CD4-positive, alpha-beta T cell treated with Interleukin-6 for 4 hours (primary cell): ENCODE data around the gene IGF2BP2.
"Not testable (repeated sequence)": the region's sequence is repeated elsewhere in the genome, so short reads cannot be mapped to it uniquely, and the experiment has no call there.

Experiments
- DNase-seq: peaks from one replicate; pipeline ENCODE4 v3.0.0-alpha.2; 2020; ENCODE audit warnings: mixed read lengths

IGF2BP2 gene

DNA sequence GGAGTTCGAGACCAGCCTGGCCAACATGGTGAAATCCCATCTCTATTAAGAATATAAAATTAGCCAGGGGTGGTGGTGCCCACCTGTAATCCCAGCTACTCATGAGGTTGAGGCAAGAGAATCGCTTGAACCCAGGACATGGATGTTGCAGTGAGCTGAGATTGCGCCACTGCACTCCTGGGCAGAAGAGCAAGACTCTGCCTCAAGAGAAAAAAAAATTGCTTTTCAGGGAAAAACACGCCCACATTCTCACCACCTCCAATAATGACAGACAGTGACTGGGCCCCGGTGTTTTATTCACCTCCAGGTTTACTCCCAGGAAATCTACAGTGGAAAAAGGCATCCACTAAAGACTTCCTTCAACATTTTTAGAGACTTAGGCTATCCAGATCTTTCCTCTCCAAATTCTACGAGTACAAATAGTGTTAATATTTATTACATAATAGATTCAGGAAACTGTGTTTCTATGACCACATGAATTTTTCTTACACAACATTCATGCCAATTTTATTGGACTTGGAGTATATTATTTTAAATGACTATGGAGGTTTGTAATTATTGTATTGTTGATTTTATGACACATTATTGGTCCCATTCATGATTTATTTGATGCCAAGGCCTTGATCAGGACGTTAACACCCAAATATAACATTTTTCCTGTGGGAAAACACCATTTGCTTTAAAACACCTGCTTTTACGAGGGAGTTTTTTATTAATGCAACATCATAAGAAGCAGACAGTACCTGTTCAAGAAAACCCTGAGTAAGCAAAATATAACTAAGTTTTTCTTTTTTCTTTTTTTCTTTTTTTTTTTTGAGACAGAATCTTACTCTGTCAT is 26.6 kb downstream of the IGF2BP2 start:
- no peak for DNase-seq

DNA sequence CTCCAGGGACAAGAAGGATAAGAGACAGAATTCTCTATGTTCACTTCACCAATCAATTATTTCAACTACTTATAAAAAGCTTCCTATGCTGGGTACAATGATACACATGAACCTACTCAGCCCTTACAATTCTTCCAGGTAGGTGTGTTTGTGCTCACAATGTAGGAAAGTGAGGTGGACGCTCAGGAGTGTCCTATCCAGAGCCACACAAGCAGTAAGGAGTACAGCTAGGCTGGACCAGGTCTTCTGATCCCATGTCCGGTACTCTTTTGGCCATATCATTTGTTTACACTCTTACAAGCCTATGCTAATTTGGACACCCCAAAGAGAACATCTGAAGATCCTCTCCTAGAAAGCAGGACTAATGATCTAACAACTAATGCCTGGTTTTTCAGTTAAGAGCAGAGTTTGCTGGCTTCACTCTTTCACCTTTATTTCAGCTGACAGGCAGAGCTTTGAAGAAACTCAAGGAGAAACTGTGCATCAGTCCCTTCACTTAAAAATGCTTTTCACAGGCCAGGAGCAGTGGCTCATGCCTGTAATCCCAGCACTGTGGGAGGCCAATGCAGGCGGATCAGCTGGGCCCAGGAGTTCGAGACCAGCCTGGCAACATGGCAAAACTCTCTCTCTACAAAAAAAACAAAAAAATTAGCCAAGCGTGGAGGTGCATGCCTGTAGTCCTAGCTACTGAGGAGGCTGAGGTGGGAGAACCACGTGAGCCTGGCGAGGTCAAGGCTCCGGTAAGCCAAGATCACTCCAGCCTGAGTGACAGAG is 27.5 kb downstream of the IGF2BP2 start:
- no peak for DNase-seq

DNA sequence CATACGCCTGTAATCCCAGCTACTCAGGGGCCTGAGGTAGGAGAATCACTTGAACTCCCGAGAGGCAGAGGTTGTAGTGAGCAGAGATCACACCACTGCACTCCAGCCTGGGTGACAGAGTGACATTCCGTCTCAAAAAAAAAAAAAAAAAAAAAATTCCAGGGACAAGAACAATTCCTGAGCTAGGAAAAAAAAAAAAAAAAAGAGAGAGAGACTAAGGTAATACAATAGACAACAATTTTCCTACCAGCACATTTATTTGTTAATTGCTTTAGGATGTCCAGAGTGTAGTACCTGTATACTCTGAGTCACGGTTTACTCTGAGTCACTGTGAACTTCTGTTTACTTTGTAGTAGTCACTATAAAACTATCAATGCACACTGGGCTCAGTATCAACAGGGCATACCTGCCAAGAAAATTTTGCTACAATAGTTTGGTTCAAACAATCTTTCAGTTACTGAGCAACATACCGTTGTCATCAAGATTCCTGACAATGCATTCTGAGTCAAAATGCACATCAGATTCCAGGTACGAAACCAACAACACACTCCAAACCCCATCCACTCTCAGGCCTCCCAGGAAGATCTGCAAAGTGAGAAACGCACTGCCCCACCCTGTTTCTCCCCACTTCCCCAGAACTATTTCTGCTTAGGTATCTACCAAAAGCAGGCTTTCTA is 28.3 kb downstream of the IGF2BP2 start:
- no peak for DNase-seq

DNA sequence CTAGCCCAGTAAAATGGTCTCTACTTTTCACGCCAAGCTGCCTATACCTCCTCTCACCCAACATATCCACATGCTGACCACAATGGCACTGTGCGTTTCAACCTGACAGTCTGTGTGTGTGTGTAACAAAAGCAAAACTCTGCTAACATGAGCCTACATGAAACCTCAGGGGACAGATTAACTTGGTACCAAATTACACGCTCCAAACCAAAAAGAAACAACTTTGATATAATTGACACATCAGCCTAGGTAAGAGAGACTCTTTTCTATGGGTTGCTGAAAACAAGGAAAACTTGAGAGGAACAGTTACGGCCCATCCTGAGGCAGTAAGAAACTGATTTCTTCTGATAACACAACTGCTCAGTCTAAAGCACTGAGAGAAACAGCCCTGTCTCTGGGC is 31.5 kb downstream of the IGF2BP2 start:
- no peak for DNase-seq

DNA sequence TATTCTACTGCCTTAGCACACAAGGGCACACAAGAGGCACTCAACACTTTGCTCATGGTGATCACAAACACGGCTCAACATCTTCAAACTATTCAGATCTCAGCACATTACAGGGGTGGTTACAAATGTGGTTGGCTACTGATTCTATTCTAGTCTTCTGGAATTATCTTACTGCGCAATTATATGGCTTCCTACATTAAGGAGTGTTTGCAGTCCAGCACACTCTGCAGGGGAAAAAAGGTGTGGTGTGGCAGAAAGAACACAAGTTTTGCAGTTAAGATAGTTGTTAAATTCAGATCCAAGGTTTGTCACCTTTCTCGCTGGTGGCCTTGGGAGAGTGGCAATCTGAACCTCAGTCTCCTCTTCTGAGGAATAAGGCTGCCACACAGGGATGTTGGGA is 31.9 kb downstream of the IGF2BP2 start:
- DNase-seq = no peak

DNA sequence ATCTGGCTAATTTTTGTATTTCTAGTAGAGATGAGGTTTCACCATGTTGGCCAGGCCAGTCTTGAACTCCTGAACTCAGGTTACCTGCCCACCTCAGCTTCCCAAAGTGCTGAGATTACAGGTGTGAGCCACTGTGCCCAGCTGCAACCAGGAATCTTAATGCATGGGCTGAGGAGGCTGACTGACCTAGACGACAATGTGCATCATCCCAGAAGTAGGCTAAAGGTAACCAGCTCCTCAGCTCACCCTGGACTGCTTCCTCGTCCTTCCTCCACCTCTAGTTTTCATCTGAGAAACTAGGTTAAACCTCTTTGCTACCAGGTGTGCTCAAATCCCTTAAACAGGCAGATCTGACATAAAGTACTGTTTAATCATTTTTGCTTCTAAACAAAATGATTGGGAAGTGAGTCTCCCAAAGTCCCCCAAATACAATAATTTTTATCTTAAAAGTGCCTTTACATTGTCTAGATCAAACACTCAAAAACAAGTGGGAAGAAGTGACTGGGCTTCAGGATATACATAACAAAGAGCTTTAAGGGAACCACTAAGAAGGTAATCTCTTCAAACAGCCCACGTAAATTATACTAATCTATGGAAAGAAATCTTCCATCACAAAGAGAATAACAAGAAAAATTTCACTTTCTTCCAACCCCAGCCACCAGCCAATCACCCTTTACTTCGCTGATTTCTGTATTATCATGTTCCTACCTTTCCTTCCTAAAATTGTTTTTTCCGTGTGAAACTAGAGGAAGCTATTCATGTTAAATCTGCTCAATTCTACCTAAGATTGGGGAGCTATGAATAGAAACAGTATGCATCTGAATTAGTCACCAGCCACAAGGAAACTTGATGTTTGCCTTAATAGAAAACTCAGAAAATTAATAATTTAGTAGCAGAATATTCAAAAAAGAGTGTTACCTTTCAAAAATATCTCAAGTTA is 34.7 kb downstream of the IGF2BP2 start:
- DNase-seq = no peak

DNA sequence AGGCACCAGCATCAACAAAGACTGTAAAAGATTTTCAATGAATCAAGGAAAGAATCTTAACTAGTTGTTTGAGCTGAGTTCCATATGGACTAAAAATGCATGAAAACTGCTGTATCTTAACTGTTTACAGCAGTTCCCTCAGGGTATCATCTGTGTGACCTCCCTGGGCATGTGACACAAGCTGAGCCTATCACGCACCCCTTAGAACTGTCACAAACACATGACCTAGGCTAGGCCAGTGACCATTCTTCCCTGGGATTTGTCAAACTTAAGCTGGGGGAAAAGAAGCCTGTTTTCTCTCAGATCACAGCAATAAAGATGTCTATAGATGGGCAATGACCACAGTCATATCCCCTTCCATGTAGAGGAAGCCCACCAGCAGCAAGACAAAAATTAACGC is 35.7 kb downstream of the IGF2BP2 start:
- no peak for DNase-seq

DNA sequence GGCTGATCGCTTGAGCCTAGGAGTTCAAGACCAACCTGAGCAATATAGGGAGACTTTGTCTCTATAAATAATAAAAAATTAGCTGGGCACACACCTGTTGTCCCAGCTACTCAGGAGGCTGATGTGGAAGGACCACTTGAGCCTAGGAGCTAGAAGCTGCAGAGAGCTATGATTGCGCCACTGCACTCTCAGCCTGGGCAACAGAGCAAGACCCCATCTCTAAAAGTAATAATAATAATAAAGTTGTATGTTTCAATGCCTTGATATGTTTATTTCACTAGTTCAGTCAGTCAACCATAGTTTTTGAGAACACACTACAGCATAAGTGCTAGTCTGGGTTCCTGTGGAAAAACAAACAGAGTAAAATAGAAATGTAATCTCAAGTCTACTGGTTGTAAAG is 36.5 kb downstream of the IGF2BP2 start:
- DNase-seq = no peak

DNA sequence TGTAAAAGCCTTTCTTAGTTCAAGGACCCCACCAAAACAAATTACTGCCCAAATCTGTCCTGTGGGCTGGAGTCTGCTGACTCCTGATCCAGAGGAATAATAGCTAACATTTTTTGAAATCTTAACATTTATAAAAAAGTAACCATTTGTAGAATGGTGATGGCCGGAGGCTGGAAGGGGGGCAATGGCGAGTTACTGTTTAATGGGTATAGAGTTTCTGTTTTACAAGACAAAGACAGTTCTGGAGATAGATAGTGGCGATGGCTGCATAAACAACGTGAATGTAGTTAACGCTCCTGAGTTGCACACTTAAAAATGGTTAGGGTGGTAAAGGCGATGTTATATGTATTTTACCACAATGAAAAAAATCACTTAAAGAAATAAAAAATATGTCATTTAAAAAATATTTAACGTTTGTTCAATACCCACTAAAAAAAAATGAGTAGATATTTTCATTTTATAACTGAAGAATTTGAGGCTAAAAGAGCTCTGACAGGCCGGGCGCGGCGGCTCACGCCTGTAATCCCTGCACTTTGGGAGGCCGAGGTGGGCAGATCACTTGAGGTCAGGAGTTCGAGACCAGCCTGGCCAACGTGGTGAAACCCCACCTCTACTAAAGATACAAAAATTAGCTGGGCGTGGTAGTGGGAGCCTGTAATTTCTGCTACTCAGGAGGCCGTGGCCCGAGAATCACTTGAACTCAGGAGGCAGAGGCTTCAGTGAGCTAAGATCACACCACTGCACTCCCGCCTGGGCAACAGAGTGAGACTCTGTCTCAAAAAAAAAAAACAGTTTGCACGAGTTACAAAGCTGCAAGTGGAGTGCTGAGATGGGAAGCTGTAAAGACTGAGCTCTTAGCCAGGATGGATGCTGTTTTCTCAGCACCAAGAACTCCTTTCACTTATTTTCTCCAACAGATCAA is 37.6 kb downstream of the IGF2BP2 start:
- no peak for DNase-seq

DNA sequence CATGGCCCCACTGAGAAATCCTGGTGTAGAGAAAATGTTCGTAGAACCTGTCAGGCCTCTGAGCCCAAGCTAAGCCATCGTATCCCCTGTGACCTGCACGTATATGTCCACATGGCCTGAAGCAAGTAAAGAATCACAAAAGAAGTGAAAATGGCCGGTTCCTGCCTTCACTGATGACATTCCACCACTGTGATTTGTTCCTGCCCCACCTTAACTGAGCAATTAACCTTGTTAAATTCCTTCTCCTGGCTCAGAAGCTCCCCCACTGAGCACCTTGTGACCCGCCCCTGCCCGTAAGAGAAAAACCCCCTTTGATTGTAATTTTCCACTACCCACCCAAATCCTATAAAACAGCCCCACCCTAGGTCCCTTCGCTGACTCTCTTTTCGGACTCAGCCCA is 38.6 kb downstream of the IGF2BP2 start:
- not testable (repeated sequence) for DNase-seq

DNA sequence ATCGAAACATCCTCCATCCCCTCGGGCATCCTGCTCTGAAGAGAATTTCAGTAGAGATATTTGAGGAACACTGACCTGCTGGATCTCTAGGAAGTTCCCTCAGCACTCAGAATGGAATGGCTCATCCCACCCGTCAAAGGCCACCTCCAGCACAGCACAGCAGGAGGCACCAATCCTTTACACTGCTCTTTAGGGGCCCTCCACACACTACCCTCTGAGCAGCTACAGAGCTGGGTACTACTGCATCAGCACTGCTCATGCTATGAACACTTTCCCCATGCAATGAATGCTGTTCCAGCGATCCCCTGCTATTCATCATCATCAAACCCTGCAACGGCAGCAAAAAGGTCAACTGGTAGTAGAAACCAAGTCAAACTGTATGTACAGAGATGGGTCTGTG is 40.5 kb downstream of the IGF2BP2 start:
- DNase-seq = no peak

DNA sequence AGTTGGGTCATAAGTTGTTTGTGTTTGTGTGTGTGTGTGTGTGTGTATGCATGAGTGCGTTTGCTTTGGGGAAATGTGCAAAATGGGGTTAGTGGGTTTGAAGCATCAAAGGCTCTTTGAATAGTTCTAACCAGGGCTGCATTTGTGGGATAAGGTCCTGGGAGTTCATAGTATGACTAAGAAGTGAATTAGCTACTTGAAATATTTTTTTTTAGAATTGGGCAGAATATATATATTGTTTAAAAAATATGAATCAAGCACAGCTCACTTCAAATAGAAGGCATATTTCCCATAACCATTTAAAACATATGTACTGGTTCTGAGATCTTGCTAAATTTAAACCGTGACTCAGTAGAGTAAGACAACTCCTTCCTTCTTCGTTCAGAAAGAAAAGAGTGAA is 43.1 kb downstream of the IGF2BP2 start:
- DNase-seq = no peak

DNA sequence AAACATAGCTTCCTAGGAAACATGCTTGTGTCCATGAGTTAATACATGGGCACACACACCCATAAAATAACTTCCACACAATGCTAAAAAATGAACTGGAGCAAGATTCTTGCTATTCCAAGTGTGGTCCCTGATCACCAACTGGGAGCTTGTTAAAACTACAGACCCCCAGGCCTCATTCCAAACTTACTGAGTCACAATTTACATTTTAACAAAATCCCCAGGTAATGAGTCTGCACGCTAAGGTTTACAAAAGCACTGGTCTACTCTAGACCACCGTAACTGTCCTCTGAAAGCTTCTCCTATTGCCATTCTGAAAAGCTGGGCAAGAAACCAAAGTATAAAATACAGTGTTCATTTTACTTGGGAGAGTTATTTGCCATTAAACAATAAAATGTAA is 45.4 kb downstream of the IGF2BP2 start:
- no peak for DNase-seq

DNA sequence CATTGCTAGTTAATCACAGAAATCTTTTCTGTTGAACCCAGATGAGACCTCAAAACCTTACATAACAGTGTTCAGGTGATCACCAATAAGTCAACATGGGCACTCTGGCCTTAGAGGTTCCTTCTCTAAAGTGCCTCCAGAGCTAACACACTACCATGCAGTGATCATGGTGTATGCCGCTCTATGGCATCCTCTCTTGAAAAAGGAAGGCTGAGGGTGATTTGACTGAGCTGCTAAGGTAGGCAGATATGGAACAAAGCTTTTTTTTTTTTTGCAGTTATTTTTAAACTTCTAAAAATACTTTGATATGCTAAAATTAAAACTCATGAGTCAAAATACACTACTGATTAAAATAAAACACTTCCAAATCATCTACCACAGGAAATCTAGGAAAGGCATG is 46.0 kb downstream of the IGF2BP2 start:
- DNase-seq = no peak

DNA sequence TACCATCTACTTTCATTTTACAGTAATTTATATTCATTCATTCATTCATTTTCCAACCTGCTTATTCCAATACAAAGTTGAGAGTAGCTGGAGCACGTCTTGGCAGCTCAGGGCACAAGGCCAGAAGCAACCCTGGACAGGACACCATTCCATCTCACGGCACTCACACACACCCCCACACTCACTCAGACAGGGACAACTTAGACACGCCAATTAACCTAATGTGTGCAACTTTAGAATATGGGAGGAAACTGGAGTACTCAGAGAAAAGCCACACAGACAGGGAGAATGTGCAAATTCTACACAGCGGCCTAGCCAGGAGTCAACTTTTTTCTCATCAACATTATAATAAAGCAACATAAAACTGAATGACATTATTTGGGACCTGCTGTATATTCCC is 46.7 kb downstream of the IGF2BP2 start:
- no peak for DNase-seq

DNA sequence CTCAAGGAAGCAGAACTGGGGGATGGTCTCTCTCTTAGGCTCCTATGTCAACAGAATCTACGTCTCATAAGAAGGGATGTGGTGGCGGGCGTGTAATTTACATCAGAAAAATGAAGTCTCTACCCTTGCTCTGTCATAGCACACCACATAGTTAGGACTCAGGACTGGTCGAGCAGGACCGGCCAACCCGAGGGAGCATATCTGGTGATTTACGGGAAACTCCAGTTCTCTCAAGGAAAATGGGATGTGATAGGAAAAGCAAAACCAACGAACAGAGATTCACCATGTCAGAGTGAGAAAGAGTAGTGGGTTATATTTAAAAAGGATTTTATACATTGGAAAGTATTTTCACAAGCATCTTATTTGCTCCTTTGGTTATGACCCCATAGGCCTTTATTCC is 54.7 kb downstream of the IGF2BP2 start:
- no peak for DNase-seq

DNA sequence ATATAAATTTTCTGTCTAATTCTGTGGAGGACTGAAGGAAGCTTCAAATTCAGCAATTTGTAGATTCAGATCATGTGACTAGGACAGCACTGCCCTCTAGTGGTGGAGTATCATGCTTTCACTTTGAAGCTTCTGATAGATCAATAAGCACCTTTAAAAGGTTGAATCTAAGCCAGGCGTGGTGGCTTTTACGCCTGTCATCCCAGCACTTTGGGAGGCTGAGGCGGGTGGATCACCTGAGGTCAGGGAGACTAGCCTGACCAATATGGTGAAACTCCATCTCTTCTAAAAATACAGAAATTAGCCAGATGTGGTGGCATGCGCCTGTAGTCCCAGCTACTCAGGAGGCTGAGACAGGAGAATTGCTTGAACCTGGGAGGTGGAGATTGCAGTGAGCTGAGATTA is 56.3 kb downstream of the IGF2BP2 start:
- DNase-seq = peak; percentile 50

DNA sequence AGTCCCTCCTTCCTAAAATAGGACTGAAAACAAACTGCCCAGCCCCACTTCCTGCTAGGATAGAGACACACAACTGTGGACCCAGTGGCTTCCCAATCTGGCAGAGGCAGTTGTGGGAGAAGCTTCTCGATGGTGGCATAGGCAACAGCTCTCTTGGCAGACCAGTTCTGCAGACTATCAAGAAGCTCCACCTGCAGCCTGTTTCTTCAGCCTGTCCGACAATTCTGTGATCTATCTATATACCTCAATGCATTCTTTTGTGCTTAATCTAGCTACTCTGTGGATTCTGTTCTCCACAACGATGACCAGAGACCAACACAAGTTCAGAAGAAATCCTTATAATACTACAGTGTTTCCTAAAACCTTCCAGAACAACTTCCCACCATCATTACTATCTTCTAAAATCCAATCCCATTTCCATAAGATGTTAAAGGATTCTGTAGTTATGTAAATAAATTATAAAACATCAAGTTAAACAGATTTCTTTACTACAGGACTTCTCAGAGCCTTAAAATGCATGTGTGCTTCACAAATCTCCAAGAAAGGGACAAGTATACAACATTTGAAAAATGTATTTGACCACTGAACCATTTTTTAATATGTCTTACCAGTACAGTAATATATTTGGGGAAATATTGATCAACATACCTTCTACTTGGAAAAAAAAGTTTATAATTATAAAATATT is 57.7 kb downstream of the IGF2BP2 start:
- DNase-seq = no peak

DNA sequence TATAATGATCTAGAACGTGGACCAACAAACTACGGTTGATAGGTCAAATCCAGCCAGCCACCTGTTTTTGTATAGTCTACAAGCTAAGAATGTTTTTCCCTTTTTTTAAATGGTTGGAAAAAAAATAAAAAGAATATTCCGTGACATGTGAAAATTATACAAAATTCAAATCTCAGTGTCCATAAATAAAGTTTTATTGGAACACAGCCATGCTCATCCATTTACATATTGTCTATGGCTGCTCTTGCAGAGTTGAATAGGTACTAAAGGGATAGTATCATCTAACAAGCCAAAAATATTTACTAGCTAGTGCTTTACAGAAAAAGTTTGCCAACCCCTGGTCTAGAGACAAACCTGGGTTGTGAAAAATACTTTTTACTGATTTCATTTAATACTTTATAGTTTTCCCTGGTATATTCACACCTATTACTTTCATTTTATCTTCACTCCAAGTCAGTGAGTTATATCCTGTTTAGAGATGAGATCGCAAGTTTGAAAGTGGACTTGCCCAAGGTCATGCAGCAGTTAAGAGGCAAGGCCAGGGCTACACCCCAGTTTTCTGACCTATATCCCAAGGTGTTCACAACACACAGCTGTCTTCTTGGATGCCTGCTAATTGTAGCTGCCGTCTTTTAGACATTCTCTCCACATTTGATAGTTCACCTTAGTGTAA is 58.4 kb downstream of the IGF2BP2 start:
- DNase-seq = no peak

DNA sequence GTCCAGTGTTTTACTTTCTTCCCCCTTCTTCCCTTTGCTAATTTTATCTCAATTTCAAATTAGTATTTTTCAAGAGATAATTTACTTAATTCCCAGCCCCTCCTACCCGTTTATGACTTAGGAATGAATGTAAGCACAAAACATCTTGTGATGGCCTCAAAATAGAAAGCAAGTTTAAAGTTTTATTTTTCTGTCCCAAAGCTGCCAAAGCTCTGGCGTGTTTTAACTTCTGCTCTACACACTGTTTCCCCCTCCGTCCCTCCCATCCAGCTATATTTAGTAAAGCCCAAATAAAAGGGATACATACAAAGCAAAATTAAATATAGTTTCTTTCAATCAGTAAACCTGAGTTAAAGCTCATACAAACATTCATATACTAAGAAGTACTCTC is 59.9 kb downstream of the IGF2BP2 start:
- DNase-seq = no peak
